ENCODE results near the gene ACER1.

Gene ACER1

DNA sequence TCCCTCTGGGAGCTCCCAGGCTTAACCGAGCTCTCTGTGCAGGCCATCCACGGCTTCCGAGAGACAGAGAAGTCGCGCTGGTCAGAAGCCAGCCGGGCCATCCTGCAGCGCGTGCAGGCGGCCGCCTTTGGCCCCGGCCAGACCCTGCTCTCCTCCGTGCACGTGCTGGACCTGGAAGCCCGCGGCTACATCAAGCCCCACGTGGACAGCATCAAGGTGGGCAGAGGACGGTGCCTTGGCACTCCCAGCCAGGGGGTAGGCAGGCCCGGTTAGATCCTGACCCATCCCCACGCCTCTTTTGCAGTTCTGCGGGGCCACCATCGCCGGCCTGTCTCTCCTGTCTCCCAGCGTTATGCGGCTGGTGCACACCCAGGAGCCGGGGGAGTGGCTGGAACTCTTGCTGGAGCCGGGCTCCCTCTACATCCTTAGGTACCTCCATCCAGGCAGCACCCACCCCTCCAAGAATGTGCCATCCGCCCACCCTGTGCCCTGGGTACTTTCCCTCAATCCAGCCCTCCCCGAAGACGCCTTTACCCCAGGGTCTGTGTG, 40.8 kb upstream of the ACER1 start:
- Histone ChIP-seq H3K27ac (ENCODE audit: poor library complexity, severe bottlenecking) (no peak overlapping the region), H3K4me3 (ENCODE audit: severe bottlenecking) (no peak overlapping the region), H3K36me3 (ENCODE audit: low read depth) (peaks cover 2% of the 10 kb centered on the region; the same call in 1 of the 2 replicates), H3K9me3 (ENCODE audit: severe bottlenecking) (no peaks in the 10 kb centered on the region), H3K4me1 (ENCODE audit: insufficient read depth, poor library complexity, severe bottlenecking) (no peaks in the 10 kb centered on the region), H3K27me3 (ENCODE audit: insufficient read depth, poor library complexity, severe bottlenecking) (no peaks in the 10 kb centered on the region)
- no peak for ATAC-seq (ENCODE audit: low read depth)
- DNase-seq (ENCODE audit: low spot score), result no peak
- TF ChIP-seq, protein P1, sequence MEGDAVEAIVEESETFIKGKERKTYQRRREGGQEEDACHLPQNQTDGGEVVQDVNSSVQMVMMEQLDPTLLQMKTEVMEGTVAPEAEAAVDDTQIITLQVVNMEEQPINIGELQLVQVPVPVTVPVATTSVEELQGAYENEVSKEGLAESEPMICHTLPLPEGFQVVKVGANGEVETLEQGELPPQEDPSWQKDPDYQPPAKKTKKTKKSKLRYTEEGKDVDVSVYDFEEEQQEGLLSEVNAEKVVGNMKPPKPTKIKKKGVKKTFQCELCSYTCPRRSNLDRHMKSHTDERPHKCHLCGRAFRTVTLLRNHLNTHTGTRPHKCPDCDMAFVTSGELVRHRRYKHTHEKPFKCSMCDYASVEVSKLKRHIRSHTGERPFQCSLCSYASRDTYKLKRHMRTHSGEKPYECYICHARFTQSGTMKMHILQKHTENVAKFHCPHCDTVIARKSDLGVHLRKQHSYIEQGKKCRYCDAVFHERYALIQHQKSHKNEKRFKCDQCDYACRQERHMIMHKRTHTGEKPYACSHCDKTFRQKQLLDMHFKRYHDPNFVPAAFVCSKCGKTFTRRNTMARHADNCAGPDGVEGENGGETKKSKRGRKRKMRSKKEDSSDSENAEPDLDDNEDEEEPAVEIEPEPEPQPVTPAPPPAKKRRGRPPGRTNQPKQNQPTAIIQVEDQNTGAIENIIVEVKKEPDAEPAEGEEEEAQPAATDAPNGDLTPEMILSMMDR (IDR thresholded peaks at IDR 0.05; ENCODE audit: poor library complexity, severe bottlenecking), result no peak

- H3K36me3 ChIP-seq (ENCODE audit: low read depth), result no peaks in the 10 kb centered on the region
- TF ChIP-seq, protein P1 (IDR thresholded peaks at IDR 0.05; ENCODE audit: poor library complexity, severe bottlenecking), result no peak
- H3K9me3 ChIP-seq (ENCODE audit: severe bottlenecking), result no peaks in the 10 kb centered on the region
- H3K4me3 ChIP-seq (ENCODE audit: severe bottlenecking), result peak overlapping the region; percentile 32
- DNase-seq (ENCODE audit: low spot score) (no peak), ATAC-seq (ENCODE audit: low read depth) (no peak)
- H3K27ac ChIP-seq (ENCODE audit: poor library complexity, severe bottlenecking), result peak overlapping the region; percentile 76
- H3K27me3 ChIP-seq (ENCODE audit: insufficient read depth, poor library complexity, severe bottlenecking), result no peaks in the 10 kb centered on the region
- no peaks in the 10 kb centered on the region for H3K4me1 ChIP-seq (ENCODE audit: insufficient read depth, poor library complexity, severe bottlenecking)
Measured at GRCh38 chr19:6373813-6374108, 40.3 kb upstream of the ACER1 start.

DNA sequence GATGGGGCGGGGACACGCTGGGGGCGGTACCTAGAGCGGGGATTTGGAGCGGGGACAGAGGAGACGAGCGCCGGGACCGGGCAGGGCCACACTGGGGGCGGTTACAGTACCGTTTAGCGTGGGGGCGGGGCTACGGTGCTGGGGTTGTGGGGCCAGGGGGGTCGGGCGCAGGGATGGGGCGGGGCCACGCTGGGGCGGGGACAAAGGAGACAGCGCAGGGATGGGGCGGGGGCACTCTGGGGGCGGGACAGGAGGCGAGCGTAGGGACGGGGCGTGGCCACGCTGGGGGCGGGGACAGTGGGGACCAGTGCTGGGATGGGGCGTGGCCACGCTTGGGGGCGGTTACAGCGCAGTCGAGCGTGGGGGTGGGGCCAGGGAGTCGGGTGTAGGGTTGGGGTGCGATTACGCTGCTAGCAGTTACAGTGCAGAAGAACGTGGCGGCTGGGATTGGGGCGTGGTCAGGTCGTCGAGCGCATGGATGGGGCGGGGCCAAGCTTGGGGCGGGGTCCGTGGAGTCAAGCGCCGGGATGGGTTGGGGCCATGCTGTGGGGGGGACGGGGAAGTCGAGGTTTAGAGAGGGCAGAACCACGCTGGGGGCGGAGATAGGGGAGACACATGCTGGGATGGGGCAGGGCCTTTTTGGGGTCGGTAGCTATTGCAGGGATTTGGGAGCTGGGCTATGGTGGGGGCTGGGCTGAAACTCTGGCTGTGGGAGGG, 39.8 kb upstream of the ACER1 start:
- ATAC-seq (ENCODE audit: low read depth), result peak; percentile 71
- H3K9me3 ChIP-seq (ENCODE audit: severe bottlenecking), result no peaks in the 10 kb centered on the region
- peak; percentile 98 for DNase-seq (ENCODE audit: low spot score)
- H3K36me3 ChIP-seq (ENCODE audit: low read depth), result no peaks in the 10 kb centered on the region; the same call in 1 of the 2 replicates
- H3K4me3 ChIP-seq (ENCODE audit: severe bottlenecking), result peak overlapping the region; percentile 73
- peak overlapping the region; percentile 76 for H3K27ac ChIP-seq (ENCODE audit: poor library complexity, severe bottlenecking)
- no peaks in the 10 kb centered on the region for H3K4me1 ChIP-seq (ENCODE audit: insufficient read depth, poor library complexity, severe bottlenecking)
- TF ChIP-seq, protein P1 (IDR thresholded peaks at IDR 0.05; ENCODE audit: poor library complexity, severe bottlenecking), result no peak
- no peaks in the 10 kb centered on the region for H3K27me3 ChIP-seq (ENCODE audit: insufficient read depth, poor library complexity, severe bottlenecking)

GRCh38 chr19:6372594-6373095, 39.2 kb upstream of the ACER1 start, which contains the start of gene ALKBH7:
TSS of gene ALKBH7 (plus strand) at chr19:6372794. CDS start at chr19:6372821, 27 bp downstream.
- no peaks in the 10 kb centered on the region for H3K9me3 ChIP-seq (ENCODE audit: severe bottlenecking)
- DNase-seq (ENCODE audit: low spot score), result peak; percentile 99
- no peaks in the 10 kb centered on the region; the same call in 1 of the 2 replicates for H3K36me3 ChIP-seq (ENCODE audit: low read depth)
- ATAC-seq (ENCODE audit: low read depth), result peak; percentile 86
- H3K27me3 ChIP-seq (ENCODE audit: insufficient read depth, poor library complexity, severe bottlenecking), result no peaks in the 10 kb centered on the region
- peak within 1 kb of the TSS; percentile 73 for H3K4me3 ChIP-seq (ENCODE audit: severe bottlenecking)
- H3K4me1 ChIP-seq (ENCODE audit: insufficient read depth, poor library complexity, severe bottlenecking), result no peaks in the 10 kb centered on the region
- TF ChIP-seq, protein P1 (IDR thresholded peaks at IDR 0.05; ENCODE audit: poor library complexity, severe bottlenecking), result no peak
- peak within 1 kb of the TSS; percentile 76 for H3K27ac ChIP-seq (ENCODE audit: poor library complexity, severe bottlenecking)

GRCh38 chr19:6364353-6364752, 30.9 kb upstream of the ACER1 start:
- Histone ChIP-seq H3K9me3 (ENCODE audit: severe bottlenecking) (no peaks in the 10 kb centered on the region), H3K36me3 (ENCODE audit: low read depth) (peaks cover 36% of the 10 kb centered on the region)

More at GRCh38 chr19:6364353-6364752, 30.9 kb upstream of the ACER1 start:
- DNase-seq (ENCODE audit: low spot score) (no peak), ATAC-seq (ENCODE audit: low read depth) (no peak)
- Histone ChIP-seq H3K4me1 (ENCODE audit: insufficient read depth, poor library complexity, severe bottlenecking) (no peaks in the 10 kb centered on the region), H3K4me3 (ENCODE audit: severe bottlenecking) (no peak overlapping the region), H3K27ac (ENCODE audit: poor library complexity, severe bottlenecking) (no peak overlapping the region), H3K27me3 (ENCODE audit: insufficient read depth, poor library complexity, severe bottlenecking) (no peaks in the 10 kb centered on the region)
- TF ChIP-seq, protein P1 (IDR thresholded peaks at IDR 0.05; ENCODE audit: poor library complexity, severe bottlenecking), result no peak

Data from RWPE2 (cell line).